ENCODE data around the gene UBASH3A.
"Not testable (repeated sequence)": the region's sequence is repeated elsewhere in the genome, so short reads cannot be mapped to it uniquely, and the experiment has no call there.

UBASH3A gene

DNA sequence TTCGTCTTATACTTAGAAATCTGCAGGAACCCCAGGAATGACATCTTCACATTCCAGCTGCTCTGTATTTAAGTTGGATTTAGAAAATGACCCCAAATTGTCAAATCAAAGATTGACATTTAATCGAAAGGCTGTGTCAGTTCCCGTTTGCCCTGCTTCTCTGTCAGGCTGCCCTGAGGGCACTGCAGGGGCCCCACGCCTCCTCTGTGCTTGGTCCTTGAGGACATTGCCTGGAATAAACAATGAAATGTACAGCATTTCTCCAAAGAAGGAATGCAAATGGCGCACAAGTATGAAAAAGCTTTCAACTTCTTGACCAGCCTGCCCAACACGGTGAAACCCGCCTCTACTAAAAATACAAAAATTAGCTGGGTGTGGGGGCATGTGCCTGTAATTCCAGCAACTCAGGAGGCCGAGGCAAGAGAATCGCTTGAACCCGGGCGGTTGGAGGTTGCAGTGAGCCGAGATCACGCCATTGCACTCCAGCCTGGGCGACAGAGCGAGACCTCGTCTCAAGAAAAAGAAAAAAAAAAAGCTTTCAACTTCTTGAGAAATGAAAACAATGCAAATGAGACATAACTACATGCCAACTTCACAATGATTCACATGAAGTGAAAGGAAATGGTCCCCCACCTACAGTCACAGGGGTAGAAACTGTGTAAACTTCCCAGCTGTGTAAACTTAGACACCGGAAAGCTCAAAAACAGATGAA is 10.8 kb upstream of the UBASH3A start:
- DNase-seq: no peak

GRCh38 chr21:42393443-42393950 is 10.2 kb upstream of the UBASH3A start:
- DNase-seq: no peak

- no peak for DNase-seq
These were observed 8.4 kb upstream of the UBASH3A start for GRCh38 chr21:42395302-42395701.

- DNase-seq: no peak
These were observed 7.6 kb upstream of the UBASH3A start, which contains the start of gene TMPRSS3 for GRCh38 chr21:42395905-42396651. Gene TMPRSS3, minus strand, starts transcription at chr21:42396052. Its CDS starts 635 bp downstream, at chr21:42395417.

GRCh38 chr21:42396799-42397745 is 6.6 kb upstream of the UBASH3A start:
- DNase-seq: no peak

- DNase-seq: no peak
These were observed 5.8 kb upstream of the UBASH3A start for GRCh38 chr21:42397746-42398394.

DNA sequence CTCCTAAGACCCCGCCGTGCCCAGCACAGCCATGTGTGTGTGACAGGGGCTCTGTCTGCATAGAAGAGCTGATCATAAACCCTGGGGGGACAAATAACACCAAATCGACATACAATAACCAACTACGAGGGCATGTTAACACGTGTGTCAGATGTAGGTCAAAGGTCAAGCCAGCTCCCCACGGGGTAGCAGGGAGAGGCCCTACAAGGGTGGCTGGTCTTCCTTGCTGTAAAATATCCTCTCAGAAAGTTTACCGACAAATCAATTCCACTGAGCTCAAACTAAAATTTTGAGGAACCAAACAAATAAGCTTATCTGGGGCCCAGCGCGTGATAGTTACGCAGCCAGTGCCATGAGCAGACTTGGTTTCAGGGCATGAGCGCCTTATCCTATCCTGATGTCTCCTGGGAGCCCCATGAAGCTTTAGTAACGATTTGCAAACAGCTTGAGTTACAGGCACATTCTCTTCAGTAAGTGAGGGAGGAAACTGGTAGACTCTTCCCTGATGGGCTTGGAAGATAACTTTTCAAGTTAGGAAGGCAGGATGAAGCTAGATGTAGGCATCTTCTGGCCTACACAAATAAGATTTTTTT is 5.2 kb upstream of the UBASH3A start:
- DNase-seq: no peak

DNA sequence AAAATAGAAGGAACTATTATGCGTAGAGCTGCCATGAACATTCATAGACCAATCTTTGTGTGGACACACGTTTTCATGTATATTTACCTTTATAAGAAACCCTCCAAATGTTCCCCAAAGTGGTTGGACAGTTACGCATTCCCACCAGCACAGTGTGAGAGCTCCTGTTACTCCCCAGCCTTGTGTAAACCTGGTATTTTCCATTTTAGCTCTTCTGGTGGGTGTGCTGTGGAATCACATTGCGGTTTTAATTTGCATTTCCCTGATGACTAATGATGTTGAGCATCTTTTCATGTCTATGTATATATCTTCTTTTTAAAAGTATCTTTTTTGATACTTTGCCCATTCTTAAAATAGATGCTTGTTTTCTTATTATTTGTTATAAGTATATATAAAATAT is 3.2 kb upstream of the UBASH3A start:
- peak; percentile 12 for DNase-seq

- peak; percentile 28 for DNase-seq
These were observed 2.5 kb upstream of the UBASH3A start for GRCh38 chr21:42401154-42401553.

GRCh38 chr21:42401820-42402251 is 1.9 kb upstream of the UBASH3A start:
- DNase-seq: no peak

DNA sequence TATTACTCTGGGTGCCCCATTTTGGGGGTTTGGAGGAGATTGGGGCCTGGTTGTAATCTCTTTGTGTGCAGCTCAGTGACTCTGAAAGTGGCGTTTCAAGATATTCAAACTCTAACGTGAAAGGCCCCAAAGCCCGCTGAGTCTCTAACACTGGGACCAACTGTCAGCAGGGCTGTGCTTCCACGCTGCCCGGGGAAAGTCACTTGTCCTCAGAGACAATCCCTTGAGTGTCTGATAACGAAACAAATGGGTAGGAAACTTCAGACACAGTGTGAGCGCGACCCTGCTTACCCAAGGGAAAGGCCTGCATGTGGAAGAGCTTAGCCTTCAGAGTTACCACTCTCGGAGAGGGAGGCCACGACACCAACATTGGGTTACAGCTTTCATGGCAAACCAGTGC is 837 bp downstream of the UBASH3A start:
- DNase-seq: no peak

GRCh38 chr21:42405064-42406013 is 1.6 kb downstream of the UBASH3A start:
- no peak for DNase-seq

GRCh38 chr21:42406201-42406621 is 2.5 kb downstream of the UBASH3A start:
- no peak for DNase-seq

DNA sequence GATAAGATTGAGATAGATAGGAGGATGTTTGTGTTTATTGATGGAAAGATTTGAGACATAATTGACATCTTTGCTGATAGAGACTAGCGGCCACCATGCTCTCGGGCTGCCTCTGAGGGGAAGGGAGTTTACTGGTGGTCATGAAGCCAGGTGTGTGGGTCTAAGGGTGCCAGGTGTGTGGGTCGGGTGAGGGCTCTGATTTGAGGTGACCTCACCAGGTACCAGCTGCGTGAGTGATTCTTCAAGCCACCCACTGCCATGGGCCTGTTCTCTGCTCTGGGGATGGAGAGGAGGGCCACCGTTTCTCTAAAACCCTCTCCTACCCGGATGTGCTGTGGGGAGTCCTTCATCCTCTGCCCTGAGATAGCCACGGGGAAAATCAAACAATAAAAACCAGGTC is 3.2 kb downstream of the UBASH3A start:
- no peak for DNase-seq

- no peak for DNase-seq
These were observed 3.8 kb downstream of the UBASH3A start for GRCh38 chr21:42407476-42407875.

- DNase-seq: not testable (repeated sequence)
These were observed 5.0 kb downstream of the UBASH3A start for GRCh38 chr21:42408718-42409117.

DNA sequence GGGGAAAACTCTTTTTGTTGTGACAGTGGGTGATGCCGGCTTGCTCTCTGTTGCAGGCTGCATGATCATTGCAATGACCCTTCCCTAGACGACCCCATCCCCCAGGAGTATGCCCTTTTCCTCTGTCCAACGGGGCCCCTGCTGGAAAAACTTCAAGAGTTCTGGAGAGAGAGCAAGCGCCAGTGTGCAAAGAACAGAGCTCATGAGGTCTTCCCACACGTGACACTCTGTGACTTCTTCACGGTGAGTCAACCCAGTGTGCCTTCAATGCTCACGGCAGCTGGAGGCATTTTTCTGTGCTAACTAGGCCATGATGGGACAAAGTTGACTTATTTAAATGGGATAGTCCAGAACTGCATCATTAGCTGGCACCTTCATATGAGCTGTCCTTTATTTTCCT is 5.7 kb downstream of the UBASH3A start:
- no peak for DNase-seq

- DNase-seq: no peak
These were observed 7.6 kb downstream of the UBASH3A start for GRCh38 chr21:42411197-42411869.

GRCh38 chr21:42411891-42412635 is 8.4 kb downstream of the UBASH3A start:
- peak; percentile 3 for DNase-seq

DNA sequence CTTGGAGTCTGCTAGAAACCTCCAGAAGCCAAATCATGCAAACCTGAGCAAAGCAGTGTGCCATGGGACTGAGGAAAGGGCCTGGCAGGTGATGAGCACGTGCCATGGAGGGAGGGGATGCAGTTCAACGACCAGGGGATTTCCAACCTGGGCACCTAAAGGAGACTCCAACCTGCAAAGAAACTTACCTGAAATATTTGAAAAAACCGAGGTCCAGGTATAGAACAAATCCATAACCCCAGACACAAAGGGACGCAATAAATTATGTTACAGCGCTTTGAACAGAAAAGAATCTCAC is 8.9 kb downstream of the UBASH3A start:
- DNase-seq: no peak

Data from fibroblast of upper back skin (primary cell).